GM23248 (cell line): ENCODE measurements around the gene NAALAD2. TPM values are rescaled to one million over a fixed set of nuclear protein-coding genes. Genes with fewer than 3 reads are reported as not detected.

Experiments
- DNase-seq: peaks from one replicate; pipeline ENCODE4 v3.0.0-alpha.2; 2015
- H2AFZ ChIP-seq: fragments of 200-600 bp; sonication (generic); 2 replicates; pipeline ENCODE4 v1.6.1; 2016; ENCODE audit warnings: antibody characterized with exemption
- H3F3A ChIP-seq: fragments of 200-600 bp; sonication (generic); 2 replicates; pipeline ENCODE4 v1.6.1; 2016; ENCODE audit warnings: mild to moderate bottlenecking, antibody characterized with exemption, mixed run types; ENCODE audit not compliant: insufficient read depth
- H3K27ac ChIP-seq: fragments of 200-600 bp; sonication (generic); 2 replicates; pipeline ENCODE4 v1.5.1; 2016; ENCODE audit warnings: mild to moderate bottlenecking
- H3K27me3 ChIP-seq: fragments of 200-600 bp; sonication (generic); replicated peaks from 2 replicates; pipeline ENCODE4 v1.6.1; 2016; ENCODE audit warnings: mild to moderate bottlenecking; ENCODE audit not compliant: insufficient read depth
- H3K36me3 ChIP-seq: fragments of 200-600 bp; sonication (generic); 2 replicates; pipeline ENCODE4 v1.6.1; 2016; ENCODE audit warnings: low read depth, mild to moderate bottlenecking
- H3K4me1 ChIP-seq: fragments of 200-600 bp; sonication (generic); 2 replicates; pipeline ENCODE4 v1.6.1; 2016; ENCODE audit warnings: mild to moderate bottlenecking; ENCODE audit not compliant: insufficient read depth
- H3K4me2 ChIP-seq: fragments of 200-600 bp; sonication (generic); one replicate; pipeline ENCODE4 v1.6.1; 2016; ENCODE audit warnings: mild to moderate bottlenecking; ENCODE audit not compliant: unreplicated experiment
- H3K4me3 ChIP-seq: fragments of 200-600 bp; sonication (generic); 2 replicates; pipeline ENCODE4 v1.5.1; 2016; ENCODE audit warnings: mild to moderate bottlenecking
- H3K79me2 ChIP-seq: fragments of 200-600 bp; sonication (generic); 2 replicates; pipeline ENCODE4 v1.6.1; 2016; ENCODE audit warnings: mild to moderate bottlenecking; ENCODE audit not compliant: insufficient read depth
- H3K9ac ChIP-seq: fragments of 200-600 bp; sonication (generic); 2 replicates; pipeline ENCODE4 v1.6.1; 2016; ENCODE audit warnings: mild to moderate bottlenecking
- H3K9me2 ChIP-seq: fragments of 200-600 bp; sonication (generic); 2 replicates; pipeline ENCODE4 v1.6.1; 2016; ENCODE audit warnings: mixed run types, mild to moderate bottlenecking, moderate library complexity; ENCODE audit not compliant: insufficient read depth
- H3K9me3 ChIP-seq: fragments of 200-600 bp; sonication (generic); one replicate; pipeline ENCODE4 v1.6.1; 2017; ENCODE audit warnings: low read depth
- H4K20me1 ChIP-seq: fragments of 200-600 bp; sonication (generic); 2 replicates; pipeline ENCODE4 v1.6.0; 2016; ENCODE audit not compliant: insufficient read depth
- EZH2 ChIP-seq: fragments of 200-600 bp; sonication (generic); IDR thresholded peaks from 2 replicates; pipeline ENCODE4 v1.6.1; 2018; ENCODE audit warnings: antibody characterized with exemption, mild to moderate bottlenecking; ENCODE audit not compliant: insufficient read depth, poor library complexity, severe bottlenecking
- EZH2phosphoT487 ChIP-seq: fragments of 200-600 bp; sonication (generic); IDR thresholded peaks from 2 replicates; pipeline ENCODE4 v1.6.1; 2018; ENCODE audit warnings: antibody characterized with exemption, moderate library complexity, mild to moderate bottlenecking, low read depth; ENCODE audit not compliant: insufficient read depth
- WGBS, 2 experiments: methylation state at CpG; one replicate each; pipeline ENCODE4 v1.1.6; 2015 to 2017; ENCODE audit warnings: low lambda C conversion rate in 2 of 2, low coverage in 1 of 2; ENCODE audit errors: missing lambda C conversion rate in 2 of 2; 5-methylcytosine and 5-hydroxymethylcytosine counted together
- in situ Hi-C: fragments of 300-500 bp; cut with MboI; formaldehyde crosslinking; loops from 2 replicates; pipeline ENCODE4 v1.15.0; 2020
- polyA plus RNA-seq: library from polyadenylated mRNA; unstranded; fragments of >200 nt; fragmentation: Nextera tagmentation; extraction: Ambion mirVana; gene quantifications from 2 replicates; pipeline ENCODE4 v1.2.1, GENCODE V29; 2016
- total RNA-seq: library from RNA; depleted of rRNA; stranded (reverse); fragments of >200 nt; shearing (Covaris generic); gene quantifications from 2 replicates; pipeline ENCODE4 v1.2.3, GENCODE V29; 2014

Gene NAALAD2
- total and polyA plus RNA-seq, 2 experiments from 2014 or later = 0.23 to 0.76 TPM

GRCh38 chr11:90208857-90209256 lies 74.4 kb downstream of the NAALAD2 start:
- peaks cover 58% of the 10 kb centered on the region for H3K36me3 ChIP-seq
- in situ Hi-C loops = no loop called here
- H3K79me2 ChIP-seq = peaks cover 49% of the 10 kb centered on the region
- no peak for DNase-seq
- H2AFZ ChIP-seq = no peak overlapping the region
- H3K9me3 ChIP-seq = no peaks in the 10 kb centered on the region
- no peak overlapping the region for H3K27ac ChIP-seq
- H3K4me1 ChIP-seq = peaks cover 10% of the 10 kb centered on the region
- TF ChIP-seq EZH2 (no peak), EZH2phosphoT487 (no peak)
- no peak overlapping the region for H3K4me3 ChIP-seq
- 93 to 96% methylated on average over 2 of the region's 2 CpGs for WGBS, 2 experiments
- no peak overlapping the region for H3K9ac ChIP-seq
- H3K4me2 ChIP-seq = no peak overlapping the region
- H4K20me1 ChIP-seq = no peaks in the 10 kb centered on the region
- no peaks in the 10 kb centered on the region for H3K27me3 ChIP-seq
- no peaks in the 10 kb centered on the region for H3K9me2 ChIP-seq
- peaks cover 24% of the 10 kb centered on the region for H3F3A ChIP-seq

GRCh38 chr11:90213322-90213721 lies 78.9 kb downstream of the NAALAD2 start:
- in situ Hi-C loops = no loop called here
- H3K27me3 ChIP-seq = no peaks in the 10 kb centered on the region
- no peaks in the 10 kb centered on the region for H4K20me1 ChIP-seq
- peaks cover 94% of the 10 kb centered on the region for H3K79me2 ChIP-seq
- no peak for TF ChIP-seq EZH2phosphoT487
- TF ChIP-seq EZH2 = no peak
- H3F3A ChIP-seq = no peaks in the 10 kb centered on the region
- peaks cover 44% of the 10 kb centered on the region for H3K36me3 ChIP-seq
- H3K4me1 ChIP-seq = no peaks in the 10 kb centered on the region
- H3K9me3 ChIP-seq = no peaks in the 10 kb centered on the region
- H3K4me3 ChIP-seq = no peak overlapping the region
- H3K9me2 ChIP-seq = no peaks in the 10 kb centered on the region
- H3K9ac ChIP-seq = no peak overlapping the region
- DNase-seq = no peak
- 97 to 98% methylated on average over 3 of the region's 3 CpGs for WGBS, 2 experiments
- no peak overlapping the region for H3K27ac ChIP-seq
- no peak overlapping the region for H2AFZ ChIP-seq
- no peak overlapping the region for H3K4me2 ChIP-seq

- H3K79me2 ChIP-seq = peaks cover 100% of the 10 kb centered on the region
- 88 to 90% methylated on average over 5 of the region's 5 CpGs for WGBS, 2 experiments
- H3K27ac ChIP-seq = no peak overlapping the region
- H3K9me3 ChIP-seq = no peaks in the 10 kb centered on the region
- no peaks in the 10 kb centered on the region for H3K27me3 ChIP-seq
- peaks cover 16% of the 10 kb centered on the region; the same call in 1 of the 2 replicates for H4K20me1 ChIP-seq
- no peak overlapping the region for H2AFZ ChIP-seq
- H3K9ac ChIP-seq = no peak overlapping the region
- H3K9me2 ChIP-seq = no peaks in the 10 kb centered on the region
- no peak for DNase-seq
- in situ Hi-C loops = no loop called here
- peaks cover 15% of the 10 kb centered on the region; the same call in 1 of the 2 replicates for H3F3A ChIP-seq
- no peak overlapping the region for H3K4me2 ChIP-seq
- H3K4me1 ChIP-seq = peaks cover 16% of the 10 kb centered on the region
- no peak overlapping the region for H3K4me3 ChIP-seq
- TF ChIP-seq EZH2phosphoT487 (no peak), EZH2 (no peak)
- peaks cover 20% of the 10 kb centered on the region for H3K36me3 ChIP-seq
These were observed 82.1 kb downstream of the NAALAD2 start for GRCh38 chr11:90216611-90217010.

GRCh38 chr11:90218606-90219005 lies 84.1 kb downstream of the NAALAD2 start:
- Histone ChIP-seq H3K79me2 (peaks cover 100% of the 10 kb centered on the region), H3K27ac (no peak overlapping the region), H4K20me1 (peaks cover 16% of the 10 kb centered on the region; the same call in 1 of the 2 replicates), H3K9me2 (no peaks in the 10 kb centered on the region), H3K4me3 (no peak overlapping the region), H3K9ac (no peak overlapping the region), H3K4me2 (no peak overlapping the region), H3K36me3 (peaks cover 12% of the 10 kb centered on the region; the same call in 1 of the 2 replicates), H2AFZ (no peak overlapping the region), H3F3A (peaks cover 15% of the 10 kb centered on the region; the same call in 1 of the 2 replicates), H3K9me3 (no peaks in the 10 kb centered on the region), H3K27me3 (no peaks in the 10 kb centered on the region), H3K4me1 (peaks cover 17% of the 10 kb centered on the region)
- WGBS, 2 experiments = 81 to 87% methylated on average over 2 of the region's 2 CpGs
- in situ Hi-C loops = no loop called here
- no peak for DNase-seq
- TF ChIP-seq EZH2 (no peak), EZH2phosphoT487 (no peak)

- Histone ChIP-seq H3K27ac (no peak overlapping the region), H3K27me3 (no peaks in the 10 kb centered on the region), H3K79me2 (peaks cover 98% of the 10 kb centered on the region), H3K4me2 (no peak overlapping the region), H2AFZ (no peak overlapping the region), H4K20me1 (peaks cover 16% of the 10 kb centered on the region; the same call in 1 of the 2 replicates), H3K4me3 (no peak overlapping the region), H3K9me2 (no peaks in the 10 kb centered on the region), H3K9me3 (no peaks in the 10 kb centered on the region), H3F3A (peaks cover 15% of the 10 kb centered on the region; the same call in 1 of the 2 replicates), H3K36me3 (0 out of 2 replicates have a peak, but pooled peaks cover 10% of the 10 kb centered on the region), H3K4me1 (peaks cover 17% of the 10 kb centered on the region), H3K9ac (no peak overlapping the region)
- WGBS, 2 experiments = 94 to 98% methylated on average over 6 of the region's 6 CpGs
- TF ChIP-seq EZH2phosphoT487 = no peak
- no peak for TF ChIP-seq EZH2
- no peak for DNase-seq
- in situ Hi-C loops = no loop called here
These were observed 85.0 kb downstream of the NAALAD2 start for GRCh38 chr11:90219438-90219837.
